Thyroid gland (tissue), 4 donors: Measurements from ENCODE around the gene RHEB. TPM values are rescaled to one million over a fixed set of nuclear protein-coding genes. Genes with fewer than 3 reads are reported as not detected.

Experiments
- DNase-seq, 2 donors: peaks; one replicate each; pipeline ENCODE4 v3.0.0-alpha.2; 2019
- H3K27ac ChIP-seq, 3 donors: fragments of 200-600 bp; sonication (generic); 1 replicate in 2 of 3; 2 replicates in 1 of 3; pipeline ENCODE4 v1.5.1; 2016 to 2019; ENCODE audit warnings: mild to moderate bottlenecking in 1 of 3, moderate library complexity in 1 of 3
- H3K27me3 ChIP-seq: fragments of 200-600 bp; sonication (generic); one replicate; pipeline ENCODE4 v1.5.1; 2019
- H3K36me3 ChIP-seq, 2 donors: fragments of 200-600 bp; sonication (generic); one replicate each; pipeline ENCODE4 v1.5.1; 2016 to 2019
- H3K4me1 ChIP-seq, 2 donors: fragments of 200-600 bp; sonication (generic); one replicate each; pipeline ENCODE4 v1.5.1; 2017 to 2019
- H3K4me3 ChIP-seq, 3 donors: fragments of 200-600 bp; sonication (generic); replicated peaks in 1 of 3; 1 replicate in 2 of 3; 2 replicates in 1 of 3; pipeline ENCODE4 v1.5.1; 2016; ENCODE audit warnings: mild to moderate bottlenecking in 1 of 3
- H3K9me3 ChIP-seq: fragments of 200-600 bp; sonication (generic); one replicate; pipeline ENCODE4 v1.5.1; 2017
- CTCF ChIP-seq, 6 experiments: fragments of 200-600 bp in 3 of 6; fragments of 450-650 bp in 3 of 6; sonication (generic) in 3 of 6; IDR thresholded peaks; one replicate each; pipeline ENCODE4 v1.5.1; 2016 to 2019; ENCODE audit warnings: antibody characterized with exemption in 6 of 6, mild to moderate bottlenecking in 2 of 6, inconsistent platforms in 1 of 6, moderate library complexity in 1 of 6
- POLR2A ChIP-seq, 2 donors: fragments of 450-650 bp; IDR thresholded peaks; one replicate each; pipeline ENCODE4 v1.6.1; 2017; ENCODE audit warnings: antibody characterized with exemption in 2 of 2, mild to moderate bottlenecking in 2 of 2, moderate library complexity in 1 of 2
- WGBS, 2 donors: methylation state at CpG; one replicate each; pipeline ENCODE4 v1.1.5; 2017; 5-methylcytosine and 5-hydroxymethylcytosine counted together
- intact Hi-C: fragments of 100-400 bp; cut with DNase I; formaldehyde crosslinking; loops from one replicate; pipeline ENCODE4 v1.15.1; 2023
- total RNA-seq, 4 donors: library from RNA; depleted of rRNA; stranded (reverse); fragments of >200 nt; gene quantifications; one replicate each; pipeline ENCODE4 v1.2.3, GENCODE V29; 2016

Gene RHEB
- total RNA-seq, 4 donors from 2014 or later: 88.3 to 104 (median 95.6) TPM

GRCh38 chr7:151462306-151462779, 57.4 kb downstream of the RHEB start:
- Histone ChIP-seq H3K9me3 (no peaks in the 10 kb centered on the region), H3K4me3 (no peak overlapping the region), H3K27me3 (no peaks in the 10 kb centered on the region), H3K36me3 (peaks cover 11 to 15% of the 10 kb centered on the region in 2 donors), H3K27ac (no peak overlapping the region), H3K4me1 (peaks cover 15 to 26% of the 10 kb centered on the region in 2 donors)
- no peak for DNase-seq
- TF ChIP-seq POLR2A (IDR thresholded peaks at IDR 0.05): no peak
- no peak for TF ChIP-seq CTCF (IDR thresholded peaks at IDR 0.05)
- intact Hi-C loops: no loop called here
- WGBS, 2 donors: 63 to 82% methylated on average over 1 of the region's 1 CpG

GRCh38 chr7:151461942-151462230, 57.8 kb downstream of the RHEB start:
- Histone ChIP-seq H3K27me3 (no peaks in the 10 kb centered on the region), H3K4me3 (no peak overlapping the region), H3K36me3 (peaks cover 7 to 12% of the 10 kb centered on the region in 2 donors), H3K9me3 (no peaks in the 10 kb centered on the region), H3K4me1 (peaks cover 15 to 26% of the 10 kb centered on the region in 2 donors), H3K27ac (no peak overlapping the region)
- TF ChIP-seq CTCF (IDR thresholded peaks at IDR 0.05) (no peak), POLR2A (IDR thresholded peaks at IDR 0.05) (no peak)
- intact Hi-C loops: no loop called here
- DNase-seq: no peak
- 78 to 80% methylated on average over 4 of the region's 4 CpGs for WGBS, 2 donors

GRCh38 chr7:151461096-151461941, 58.4 kb downstream of the RHEB start:
- 89% methylated on average over 6 of the region's 6 CpGs for WGBS, 2 donors
- H3K4me1 ChIP-seq: peaks cover 15 to 26% of the 10 kb centered on the region in 2 donors
- intact Hi-C loops: no loop called here
- peak overlapping the region in 2 of 3 donors; percentile 81 to 88 for H3K27ac ChIP-seq
- peaks cover 7 to 11% of the 10 kb centered on the region in 2 donors for H3K36me3 ChIP-seq
- DNase-seq: no peak
- H3K27me3 ChIP-seq: no peaks in the 10 kb centered on the region
- no peak overlapping the region for H3K4me3 ChIP-seq
- TF ChIP-seq POLR2A (IDR thresholded peaks at IDR 0.05) (no peak), CTCF (IDR thresholded peaks at IDR 0.05) (no peak)
- H3K9me3 ChIP-seq: no peaks in the 10 kb centered on the region

GRCh38 chr7:151460474-151460855, 59.2 kb downstream of the RHEB start:
- no peak overlapping the region for H3K4me3 ChIP-seq
- no peak for TF ChIP-seq POLR2A (IDR thresholded peaks at IDR 0.05)
- no peak for TF ChIP-seq CTCF (IDR thresholded peaks at IDR 0.05)
- peaks cover 4 to 6% of the 10 kb centered on the region in 2 donors for H3K36me3 ChIP-seq
- no peaks in the 10 kb centered on the region for H3K9me3 ChIP-seq
- WGBS, 2 donors: 62 to 74% methylated on average over 7 to 10 of the region's 10 CpGs
- no peaks in the 10 kb centered on the region for H3K27me3 ChIP-seq
- DNase-seq: no peak
- peaks cover 15 to 26% of the 10 kb centered on the region in 2 donors for H3K4me1 ChIP-seq
- intact Hi-C loops: no loop called here
- peak overlapping the region; percentile 54 to 88 (median 81) for H3K27ac ChIP-seq
